CD14-positive monocyte (primary cell): ENCODE measurements around the gene SNRPD3. TPM values are rescaled to one million over a fixed set of nuclear protein-coding genes. Genes with fewer than 3 reads are reported as not detected.
"Not testable (repeated sequence)": the region's sequence is repeated elsewhere in the genome, so short reads cannot be mapped to it uniquely, and the experiment has no call there.

ENCODE experiments used
- DNase-seq, 3 donors: peaks; one replicate each; pipeline ENCODE4 v3.0.0-alpha.2; 2011 to 2022
- H2AFZ ChIP-seq: 2 replicates; pipeline ENCODE4 v1.6.0; 2012; ENCODE audit warnings: mild to moderate bottlenecking, low read depth, low read length, inconsistent platforms; ENCODE audit not compliant: insufficient read depth, poor library complexity, severe bottlenecking
- H3K27ac ChIP-seq, 2 donors: 1 replicate in 1 of 2; 2 replicates in 1 of 2; pipeline ENCODE4 v1.5.1; 2012 to 2013; ENCODE audit warnings: low read length in 2 of 2, control low read depth in 1 of 2, inconsistent platforms in 1 of 2, low read depth in 1 of 2, mild to moderate bottlenecking in 1 of 2
- H3K27me3 ChIP-seq, 2 donors: one replicate each; pipeline versions ENCODE4 v1.6.0 to v1.6.1; 2011 to 2013; ENCODE audit warnings: low read length in 2 of 2; ENCODE audit not compliant: control insufficient read depth in 2 of 2, insufficient read depth in 2 of 2
- H3K36me3 ChIP-seq, 2 donors: replicated peaks in 1 of 2; 1 replicate in 1 of 2; 2 replicates in 1 of 2; pipeline versions ENCODE4 v1.5.1 to v1.6.1; 2012 to 2013; ENCODE audit warnings: low read length in 2 of 2, control low read depth in 1 of 2, inconsistent platforms in 1 of 2, mild to moderate bottlenecking in 1 of 2; ENCODE audit not compliant: insufficient read depth in 2 of 2, control insufficient read depth in 1 of 2
- H3K4me1 ChIP-seq, 2 donors: 1 replicate in 1 of 2; 2 replicates in 1 of 2; pipeline versions ENCODE4 v1.5.1 to v1.6.1; 2012 to 2013; ENCODE audit warnings: low read length in 2 of 2, control low read depth in 1 of 2, inconsistent platforms in 1 of 2, mild to moderate bottlenecking in 1 of 2, moderate library complexity in 1 of 2; ENCODE audit not compliant: insufficient read depth in 2 of 2, control insufficient read depth in 1 of 2
- H3K4me2 ChIP-seq: replicated peaks from 2 replicates; pipeline ENCODE3; 2012; ENCODE audit warnings: low read length, moderate library complexity, mild to moderate bottlenecking; ENCODE audit not compliant: poor library complexity, severe bottlenecking; ENCODE audit errors: extremely low read depth
- H3K4me3 ChIP-seq, 3 experiments: fragments of 200-600 bp in 1 of 3; sonication (generic) in 1 of 3; replicated peaks in 1 of 3; 1 replicate in 2 of 3; 2 replicates in 1 of 3; pipeline ENCODE4 v1.5.1; 2011 to 2013; ENCODE audit warnings: low read length in 3 of 3, mild to moderate bottlenecking in 3 of 3, control low read depth in 2 of 3, low read depth in 2 of 3, inconsistent platforms in 1 of 3, moderate library complexity in 1 of 3
- H3K79me2 ChIP-seq: 2 replicates; pipeline ENCODE4 v1.6.0; 2012; ENCODE audit warnings: mild to moderate bottlenecking, control low read depth, inconsistent platforms, low read length, moderate library complexity; ENCODE audit not compliant: insufficient read depth
- H3K9ac ChIP-seq: 2 replicates; pipeline ENCODE4 v1.6.0; 2017; ENCODE audit warnings: low read length, mild to moderate bottlenecking; ENCODE audit not compliant: insufficient read depth, poor library complexity, severe bottlenecking
- H3K9me3 ChIP-seq, 2 donors: replicated peaks in 1 of 2; 1 replicate in 1 of 2; 2 replicates in 1 of 2; pipeline versions ENCODE4 v1.5.1 to v1.6.1; 2012 to 2013; ENCODE audit warnings: low read length in 2 of 2, control low read depth in 1 of 2; ENCODE audit not compliant: control insufficient read depth in 1 of 2, insufficient read depth in 1 of 2
- H4K20me1 ChIP-seq: 2 replicates; pipeline ENCODE4 v1.6.0; 2012; ENCODE audit warnings: mild to moderate bottlenecking, low read length, control low read depth, moderate library complexity; ENCODE audit not compliant: insufficient read depth
- H3K27ac Mint-ChIP-seq, 7 donors: one replicate each; pipeline ENCODE4 v1.8.0; 2020; ENCODE audit warnings: mild to moderate bottlenecking in 7 of 7, mixed read lengths in 7 of 7, moderate library complexity in 6 of 7, inconsistent platforms in 2 of 7
- H3K27me3 Mint-ChIP-seq, 3 donors: one replicate each; pipeline ENCODE4 v1.8.0; 2021 to 2022; ENCODE audit warnings: low read depth in 3 of 3, mild to moderate bottlenecking in 3 of 3, mixed read lengths in 3 of 3, moderate library complexity in 3 of 3, inconsistent platforms in 1 of 3
- H3K36me3 Mint-ChIP-seq, 2 donors: one replicate each; pipeline ENCODE4 v1.8.0; 2020; ENCODE audit warnings: mixed read lengths in 2 of 2, inconsistent platforms in 1 of 2, mild to moderate bottlenecking in 1 of 2
- H3K4me1 Mint-ChIP-seq: one replicate; pipeline ENCODE4 v1.8.0; 2020; ENCODE audit warnings: mild to moderate bottlenecking, mixed read lengths
- H3K4me3 Mint-ChIP-seq, 2 donors: one replicate each; pipeline ENCODE4 v1.8.0; 2020; ENCODE audit warnings: mild to moderate bottlenecking in 2 of 2, mixed read lengths in 2 of 2, moderate library complexity in 1 of 2
- H3K9me3 Mint-ChIP-seq, 7 donors: one replicate each; pipeline ENCODE4 v1.8.0; 2020 to 2022; ENCODE audit warnings: mixed read lengths in 7 of 7, mild to moderate bottlenecking in 6 of 7, moderate library complexity in 6 of 7, inconsistent platforms in 2 of 7
- CTCF ChIP-seq: fragments of 200-600 bp; IDR thresholded peaks from one replicate; pipeline ENCODE4 v1.8.0; 2022; ENCODE audit warnings: antibody characterized with exemption, mild to moderate bottlenecking
- WGBS: methylation state at CpG from one replicate; pipeline ENCODE4 v1.1.5; 2013; ENCODE audit warnings: missing lambda C conversion rate; ENCODE audit not compliant: insufficient coverage; 5-methylcytosine and 5-hydroxymethylcytosine counted together
- intact Hi-C, 2 donors: fragments of 100-400 bp; cut with micrococcal nuclease; formaldehyde crosslinking; loops; one replicate each; pipeline versions ENCODE4 v1.15.0 to v1.15.1; 2023
- polyA plus RNA-seq, 3 donors: library from polyadenylated mRNA; depleted of rRNA in 1 of 3; unstranded in 2 of 3; stranded (reverse) in 1 of 3; fragments of 300-500 nt in 2 of 3; fragments of >200 nt in 1 of 3; fragmentation: Illumina TruSeq in 2 of 3; gene quantifications; 1 replicate in 2 of 3; 2 replicates in 1 of 3; pipeline ENCODE4 v1.2.3, GENCODE V29; 2012 to 2021

SNRPD3 gene
- polyA plus RNA-seq, 3 donors = 71.8 to 115 (median 80.9) TPM

- intact Hi-C loops = no loop called here
- Histone ChIP-seq H3K9me3 (no peaks in the 10 kb centered on the region), H3K4me1 (peaks cover 27 to 29% of the 10 kb centered on the region in 2 donors), H2AFZ (peak overlapping the region; percentile 76), H3K36me3 (no peaks in the 10 kb centered on the region), H3K27me3 (no peaks in the 10 kb centered on the region), H3K4me3 (no peak overlapping the region), H3K4me2 (no peak overlapping the region), H3K9ac (peak overlapping the region; percentile 38), H3K79me2 (no peaks in the 10 kb centered on the region), H3K27ac (peak overlapping the region; percentile 47 to 77), H4K20me1 (no peaks in the 10 kb centered on the region)
- Mint-ChIP-seq H3K36me3 (no peaks in the 10 kb centered on the region), H3K27ac (peak overlapping the region; percentile 70 to 90 (median 85)), H3K4me1 (peaks cover 37% of the 10 kb centered on the region), H3K4me3 (no peak overlapping the region), H3K9me3 (no peaks in the 10 kb centered on the region), H3K27me3 (peaks cover 0 to 4% (median 0%) of the 10 kb centered on the region in 3 donors)
- no peak for TF ChIP-seq CTCF
- DNase-seq = peak; percentile 48 to 68 (median 57)
- 66% methylated on average over 10 of the region's 12 CpGs for WGBS
Observed at GRCh38 chr22:24601217-24602104, 45.7 kb downstream of the SNRPD3 start.

DNA sequence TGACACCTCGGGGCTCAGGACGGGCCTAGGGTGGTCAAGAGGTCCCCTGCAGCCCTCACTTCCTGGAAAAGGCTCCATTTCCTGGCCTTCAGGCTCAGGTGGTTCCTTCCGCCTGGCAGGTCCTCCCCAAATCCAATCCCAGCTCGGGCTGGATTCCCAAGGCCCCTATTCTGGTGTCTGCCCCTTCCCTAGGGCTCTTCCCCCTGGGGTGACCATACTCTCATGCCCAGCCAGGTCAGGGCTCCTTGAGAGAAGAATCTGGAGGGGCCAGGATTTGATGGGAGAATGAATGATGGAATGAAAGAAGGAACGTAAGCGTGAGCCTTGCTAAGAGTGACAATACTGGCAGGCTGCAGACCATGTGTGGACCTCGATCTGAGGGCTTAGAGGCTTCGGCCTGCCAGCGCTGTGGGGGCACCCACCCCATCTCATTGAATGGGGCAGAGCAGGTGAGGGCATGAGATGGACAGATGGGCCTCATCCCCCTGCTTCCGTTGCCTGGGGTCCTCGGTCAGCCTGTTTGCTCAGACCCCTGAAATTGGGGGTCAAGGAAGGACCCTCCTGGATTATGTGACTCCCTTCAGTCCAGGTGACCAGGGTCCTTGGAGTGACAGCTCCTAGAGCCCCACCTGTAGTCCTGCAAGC, 46.4 kb downstream of the SNRPD3 start:
- H3K36me3 Mint-ChIP-seq, H3K9ac ChIP-seq: not testable (repeated sequence)

DNA sequence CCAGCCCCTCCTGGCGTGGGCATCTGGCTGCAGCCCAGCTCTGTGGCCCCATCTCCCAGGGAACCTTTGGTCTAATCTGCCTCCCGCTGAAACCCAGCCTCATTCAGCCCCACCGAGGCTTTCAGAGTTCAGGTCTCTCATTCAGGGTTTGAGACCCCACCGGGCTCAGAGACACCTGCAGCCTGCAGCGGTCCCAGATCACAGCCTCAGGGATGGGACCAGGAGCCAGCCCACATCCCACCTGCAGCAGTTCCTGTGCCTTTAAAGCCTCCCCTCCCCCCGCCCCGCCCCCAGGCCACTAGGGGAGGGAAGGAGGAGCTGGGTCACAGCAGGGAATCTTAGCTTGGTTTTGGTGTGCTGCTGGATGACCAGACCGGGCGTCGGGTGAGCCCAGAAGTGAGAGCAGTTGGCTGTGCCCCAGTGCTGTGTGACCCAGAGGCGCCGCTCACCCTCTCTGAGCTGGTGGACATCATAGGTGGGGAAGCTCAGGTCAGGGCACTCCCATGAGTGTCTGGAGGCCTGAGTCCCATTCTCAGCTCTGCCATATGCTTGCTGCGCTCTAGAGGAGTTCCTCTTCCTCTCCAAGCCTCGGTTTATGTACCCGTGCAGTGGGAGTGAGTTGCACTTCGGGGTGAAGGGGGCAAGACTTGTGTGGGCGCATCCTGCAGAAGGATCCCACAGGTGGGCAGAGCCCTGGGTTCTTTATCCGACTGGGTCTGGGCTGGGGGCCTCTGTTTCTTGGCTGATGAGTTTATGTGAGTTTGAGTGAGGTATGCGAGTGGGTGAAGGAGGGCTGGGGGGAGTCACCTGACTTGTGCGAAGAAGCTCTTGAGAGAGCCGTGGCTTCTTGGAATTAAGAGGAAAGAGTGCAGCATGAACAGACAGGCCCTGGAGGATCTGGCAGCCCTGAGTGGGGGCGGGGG, 47.3 kb downstream of the SNRPD3 start, which contains the start of gene GGT1:
Gene GGT1, plus strand, starts transcription at position 347 of the 923 bp plus-strand sequence. CDS start 7,889 bp downstream, outside the sequence.
- H3K36me3 ChIP-seq, H3K9me3 Mint-ChIP-seq, H3K4me2 ChIP-seq, H3K9ac ChIP-seq, H3K36me3 Mint-ChIP-seq, DNase-seq, H3K27me3 Mint-ChIP-seq, H3K27me3 ChIP-seq, H3K9me3 ChIP-seq, H4K20me1 ChIP-seq, H3K79me2 ChIP-seq, intact Hi-C loops, H3K27ac ChIP-seq: not testable (repeated sequence)
- Histone ChIP-seq H2AFZ (peak within 1 kb of the TSS; percentile 76), H3K4me3 (peak within 1 kb of the TSS in 1 of 3 experiments; percentile 7), H3K4me1 (peaks cover 38 to 40% of the 10 kb centered on the region in 2 donors)
- peak within 1 kb of the TSS; percentile 64 to 91 (median 79) for H3K27ac Mint-ChIP-seq
- peaks cover 47% of the 10 kb centered on the region for H3K4me1 Mint-ChIP-seq
- peak within 1 kb of the TSS; percentile 38 to 84 for H3K4me3 Mint-ChIP-seq
- 59% methylated on average over 12 of the region's 22 CpGs for WGBS

More for the DNA sequence above, 46.4 kb downstream of the SNRPD3 start:
- intact Hi-C loops, H3K9me3 ChIP-seq, H3K4me3 Mint-ChIP-seq, H3K36me3 ChIP-seq, H3K27me3 Mint-ChIP-seq, H4K20me1 ChIP-seq, H3K79me2 ChIP-seq, H3K27ac ChIP-seq, H3K4me3 ChIP-seq, H3K9me3 Mint-ChIP-seq, H3K27me3 ChIP-seq, DNase-seq, H3K4me2 ChIP-seq: not testable (repeated sequence)
- H3K27ac Mint-ChIP-seq = peak overlapping the region in 4 of 7 donors; percentile 55 to 89 (median 78)
- 97% methylated on average over 6 of the region's 11 CpGs for WGBS
- H2AFZ ChIP-seq = peak overlapping the region; percentile 76
- H3K4me1 Mint-ChIP-seq = peaks cover 40% of the 10 kb centered on the region
- H3K4me1 ChIP-seq = peaks cover 30 to 31% of the 10 kb centered on the region in 2 donors
